Activated CD8-positive, alpha-beta memory T cell treated with anti-CD3 and anti-CD28 coated beads for 36 hours (primary cell): ENCODE measurements around the gene KCNT1. TPM values are rescaled to one million over a fixed set of nuclear protein-coding genes. Genes with fewer than 3 reads are reported as not detected.

Experiments
- CTCF ChIA-PET: fragments of 350-600 bp; sonication (Branson Sonifier 250); formaldehyde crosslinking; loops from one replicate; lab custom pipeline; 2021; ENCODE audit warnings: antibody characterized with exemption; lab: Charles Lee
- POLR2A ChIA-PET: fragments of 350-600 bp; sonication (Branson Sonifier 250); formaldehyde crosslinking; loops from one replicate; lab custom pipeline; 2021; ENCODE audit warnings: antibody characterized with exemption; lab: Charles Lee
- total RNA-seq, 2 experiments: library from RNA; stranded (reverse); gene quantifications; one replicate each; pipeline ENCODE4 v1.2.3, GENCODE V29; 2021

The KCNT1 gene
- total RNA-seq, 2 experiments from 2014 or later: not detected

DNA sequence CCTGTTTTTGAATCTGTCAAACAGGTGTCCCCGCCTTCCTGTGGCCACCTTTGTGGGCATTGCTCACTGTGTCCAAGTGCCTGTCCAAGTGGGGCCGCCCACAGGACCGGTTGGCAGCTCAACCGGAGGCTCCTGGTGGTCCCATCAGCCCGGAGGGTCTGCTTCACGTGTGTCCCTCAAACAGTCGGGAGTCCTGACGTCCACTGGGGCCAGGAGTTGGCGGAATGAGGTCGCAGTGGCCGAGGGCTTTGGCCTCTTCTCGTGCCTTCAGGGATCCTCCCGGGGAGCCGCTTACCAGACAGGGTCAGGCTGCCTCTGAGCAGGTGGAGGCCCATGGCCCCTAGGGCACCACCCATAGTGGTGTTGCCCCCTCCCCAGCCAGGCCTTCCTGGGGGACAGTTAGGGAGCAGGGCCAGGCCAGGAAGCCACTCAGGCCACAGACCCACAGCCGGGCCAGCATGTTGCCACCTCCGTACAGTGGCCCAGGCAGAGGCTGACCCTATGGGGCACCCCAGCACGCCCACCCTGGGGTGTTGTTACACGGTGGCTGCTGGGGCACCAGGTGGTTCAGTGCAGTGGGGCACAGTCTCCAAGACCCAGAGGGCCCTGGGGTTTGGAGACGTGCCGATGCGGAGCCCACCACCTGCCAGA is 69.5 kb downstream of the KCNT1 start:
- ChIA-PET POLR2A (no interaction called here), CTCF (no interaction called here)

DNA sequence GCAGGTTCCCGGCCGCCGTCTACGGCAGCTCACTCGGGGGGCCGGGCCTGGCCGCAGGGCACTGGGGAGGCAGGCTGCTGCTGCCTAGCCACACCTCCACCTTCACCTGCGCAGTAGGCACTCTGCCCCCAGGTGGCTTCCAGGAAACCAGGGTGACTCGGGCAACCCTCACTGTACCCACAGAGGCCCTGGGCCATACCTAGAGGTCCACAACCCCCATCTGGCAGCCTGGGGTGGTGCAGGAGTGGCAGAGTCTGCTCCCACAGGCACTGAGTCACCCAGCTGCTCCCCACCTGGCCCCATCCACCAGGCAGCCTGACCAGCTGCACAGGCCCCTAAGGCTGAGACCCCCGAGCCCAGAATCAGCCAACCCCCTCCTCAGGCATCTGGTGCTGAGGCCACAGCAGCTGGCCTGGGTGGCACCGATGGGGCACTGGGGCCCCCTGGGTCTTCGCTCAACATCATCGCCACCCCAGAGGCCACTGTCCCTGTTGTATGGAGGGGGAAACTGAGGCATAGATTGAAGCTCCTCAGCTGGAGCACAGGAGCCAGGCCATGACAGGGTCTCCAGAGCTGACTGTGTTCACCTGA is 70.2 kb downstream of the KCNT1 start:
- POLR2A ChIA-PET: no interaction called here

DNA sequence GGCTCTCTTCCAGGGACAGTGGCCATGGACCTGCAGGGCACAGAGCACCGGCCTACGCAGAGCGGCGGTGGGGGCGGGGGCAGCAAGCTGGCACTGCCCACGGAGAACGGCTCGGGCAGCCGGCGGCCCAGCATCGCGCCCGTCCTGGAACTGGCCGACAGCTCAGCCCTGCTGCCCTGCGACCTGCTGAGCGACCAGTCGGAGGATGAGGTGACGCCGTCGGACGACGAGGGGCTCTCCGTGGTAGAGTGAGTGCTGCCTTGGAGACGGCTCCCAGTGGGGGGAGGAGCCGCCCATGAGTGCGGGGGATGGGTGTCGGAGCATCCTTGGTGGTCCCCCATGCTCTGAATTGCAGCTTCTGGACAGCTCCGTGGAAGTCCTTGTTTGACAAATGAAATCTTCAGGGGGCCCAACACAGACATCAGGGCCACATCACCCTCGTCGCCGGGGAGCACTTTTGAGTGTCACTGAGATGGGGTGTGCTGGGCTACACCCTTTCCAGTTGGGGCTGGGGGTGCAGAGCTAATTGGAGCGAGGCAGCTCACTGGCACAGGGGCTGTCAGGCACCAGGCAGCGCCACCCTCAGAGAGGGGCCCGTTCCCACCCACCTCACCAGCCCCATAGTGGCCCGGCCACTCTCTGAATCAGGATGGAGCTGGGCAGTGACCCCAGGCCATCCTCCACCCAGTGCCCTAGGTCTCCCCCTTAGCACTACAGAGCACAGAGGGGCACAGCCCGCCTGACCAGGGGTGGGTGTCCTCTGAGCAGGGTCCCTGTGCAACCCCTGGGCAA is 70.9 kb downstream of the KCNT1 start:
- ChIA-PET CTCF (no interaction called here), POLR2A (no interaction called here)

More for the DNA sequence above, 70.2 kb downstream of the KCNT1 start:
- CTCF ChIA-PET: no interaction called here

DNA sequence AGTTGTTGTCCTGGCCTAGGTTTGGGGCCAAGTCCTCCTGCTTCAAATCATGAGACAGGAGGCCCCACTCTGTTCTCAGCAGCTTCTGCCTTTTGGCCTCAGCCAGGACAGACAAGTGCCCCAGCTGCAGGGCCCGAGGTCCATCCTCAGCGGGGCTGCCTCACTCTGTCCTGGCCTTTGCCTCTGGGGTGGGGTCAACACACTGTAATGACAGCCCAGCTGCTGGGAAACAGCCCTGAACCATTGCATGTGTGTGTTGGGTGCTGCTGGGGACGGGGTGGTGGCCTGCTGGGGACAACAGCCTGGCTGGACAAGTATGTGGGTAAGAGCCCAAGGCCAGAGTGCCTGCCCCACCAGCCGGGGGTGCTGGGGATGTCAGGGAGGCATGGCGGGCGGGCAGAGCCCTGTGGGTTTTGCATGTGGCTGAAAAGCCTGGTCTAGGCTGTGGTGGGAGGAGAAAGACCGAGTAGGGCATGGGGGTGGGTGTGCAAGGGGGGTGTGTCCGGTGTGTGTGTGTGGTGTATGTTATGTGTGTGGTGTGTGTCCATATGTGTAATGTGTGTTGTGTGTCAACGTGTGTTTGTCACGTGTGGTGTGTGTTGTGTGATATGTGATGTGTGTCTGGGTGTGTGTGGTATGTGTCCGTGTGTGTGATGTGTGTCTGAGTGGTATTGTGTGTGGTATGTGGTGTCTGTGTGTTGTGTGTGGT is 71.7 kb downstream of the KCNT1 start:
- ChIA-PET POLR2A (no interaction called here), CTCF (no interaction called here)

DNA sequence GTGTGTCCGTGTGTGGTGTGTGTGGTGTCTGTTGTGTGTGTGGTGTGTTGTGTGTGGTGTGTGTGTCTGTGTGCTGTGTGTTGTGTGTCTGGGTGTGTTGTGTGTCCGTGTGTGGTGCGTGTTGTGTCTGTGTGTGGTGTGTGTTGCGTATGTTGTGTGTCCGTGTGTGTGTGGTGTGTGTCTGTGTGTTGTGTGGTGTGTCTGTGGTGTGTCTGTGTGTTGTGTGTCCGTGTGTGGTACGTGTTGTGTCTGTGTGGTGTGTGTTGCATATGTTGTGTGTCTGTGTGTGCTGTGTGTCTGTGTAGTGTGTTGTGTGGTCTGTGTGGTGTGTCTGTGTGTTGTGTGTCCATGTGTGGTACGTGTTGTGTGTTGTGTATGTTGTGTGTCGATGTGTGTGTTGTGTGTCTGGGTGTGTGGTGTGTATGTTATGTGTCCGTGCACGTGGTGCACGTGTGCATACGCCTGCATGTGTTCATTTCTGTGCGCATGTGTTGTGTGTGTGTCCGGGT is 72.3 kb downstream of the KCNT1 start:
- ChIA-PET POLR2A (no interaction called here), CTCF (no interaction called here)

DNA sequence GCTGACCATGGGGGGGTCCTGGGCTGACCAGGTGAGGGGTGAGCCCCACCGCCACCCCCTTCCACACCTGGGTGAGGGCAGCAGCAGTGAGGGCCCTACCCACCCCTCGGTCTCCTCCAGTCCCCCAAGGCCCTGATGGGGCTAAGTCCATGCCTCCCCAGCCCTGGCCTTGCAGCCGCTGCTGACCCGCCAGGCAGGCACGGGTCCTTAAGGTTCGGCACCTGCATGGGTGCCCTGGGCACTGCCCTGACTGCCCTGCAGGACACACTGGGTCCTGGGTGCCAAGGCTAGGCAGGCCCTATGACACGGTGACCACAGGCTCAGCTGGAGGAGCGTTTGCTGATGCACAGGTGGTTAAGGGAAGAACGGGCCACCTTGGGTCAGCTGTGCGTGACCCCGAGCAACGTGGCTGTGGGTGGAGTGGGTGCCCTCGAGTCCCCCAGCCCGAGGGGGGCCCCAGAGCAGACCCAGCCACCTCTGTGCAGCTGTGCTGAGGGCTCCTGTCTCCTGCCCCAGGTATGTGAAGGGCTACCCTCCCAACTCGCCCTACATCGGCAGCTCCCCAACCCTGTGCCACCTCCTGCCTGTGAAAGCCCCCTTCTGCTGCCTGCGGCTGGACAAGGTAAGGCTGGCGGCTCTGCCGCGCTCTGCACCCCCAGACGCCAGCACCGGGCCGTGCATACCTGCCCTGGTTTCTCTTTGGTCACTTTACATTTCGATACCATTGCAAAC is 73.0 kb downstream of the KCNT1 start:
- POLR2A ChIA-PET: no interaction called here
- CTCF ChIA-PET: no interaction called here

DNA sequence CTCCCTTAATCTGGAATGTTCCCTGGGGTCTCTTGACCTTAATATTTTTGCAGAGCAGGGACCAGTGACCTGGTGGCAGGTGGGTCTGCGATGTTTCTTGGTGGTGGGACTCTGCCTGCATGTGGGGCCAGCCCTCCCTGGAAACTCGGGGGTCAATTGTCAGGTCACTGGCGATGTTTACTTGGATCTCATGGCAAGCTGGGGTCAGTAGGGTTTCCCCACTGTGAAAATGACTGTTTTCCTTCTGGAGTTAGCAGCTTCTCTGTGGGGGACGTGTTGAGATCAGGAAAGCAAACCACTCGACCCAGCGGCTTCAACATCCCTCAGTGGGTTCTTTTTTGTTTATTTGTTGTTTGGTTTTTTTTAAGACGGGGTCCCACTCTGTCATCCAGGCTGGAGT is 73.9 kb downstream of the KCNT1 start:
- CTCF ChIA-PET: no interaction called here
- POLR2A ChIA-PET: interaction anchor here (0.6 kb wide), 1 partner anchor 35 kb away, joined by 5 read pairs; no protein-coding TSS in a partner anchor

DNA sequence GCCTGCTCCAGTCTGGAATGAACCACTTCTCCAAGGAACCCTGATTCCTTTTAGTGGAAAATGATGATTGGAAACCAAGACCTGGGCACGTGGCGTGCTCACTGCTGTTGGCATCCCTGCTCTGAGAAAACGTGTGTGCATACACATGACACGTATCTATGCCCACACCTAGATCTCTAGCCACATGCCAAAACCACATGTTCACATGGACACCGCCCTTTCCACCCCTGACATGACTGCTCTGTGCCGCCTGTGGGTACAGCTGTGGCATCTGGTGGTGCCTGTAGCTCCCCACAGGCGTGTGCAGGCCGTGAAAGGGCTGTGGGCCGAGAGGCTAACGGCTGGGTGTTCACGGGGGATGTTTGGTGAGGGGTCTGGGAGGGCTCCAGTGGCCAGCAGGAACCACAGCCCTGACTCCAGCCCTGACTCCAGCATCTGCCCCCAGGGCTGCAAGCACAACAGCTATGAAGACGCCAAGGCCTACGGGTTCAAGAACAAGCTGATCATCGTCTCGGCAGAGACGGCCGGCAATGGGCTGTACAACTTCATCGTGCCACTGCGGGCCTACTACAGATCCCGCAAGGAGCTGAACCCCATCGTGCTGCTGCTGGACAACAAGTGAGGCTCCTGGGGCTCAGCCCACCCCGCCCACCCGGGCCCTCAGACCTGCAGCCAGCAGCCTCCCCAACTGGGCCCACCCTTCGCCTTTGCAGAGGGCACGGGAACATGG is 75.1 kb downstream of the KCNT1 start:
- CTCF ChIA-PET: interaction anchor here (1.2 kb wide), 1 partner anchor 21 kb away, joined by 3 read pairs; no protein-coding TSS in a partner anchor
- POLR2A ChIA-PET: no interaction called here

DNA sequence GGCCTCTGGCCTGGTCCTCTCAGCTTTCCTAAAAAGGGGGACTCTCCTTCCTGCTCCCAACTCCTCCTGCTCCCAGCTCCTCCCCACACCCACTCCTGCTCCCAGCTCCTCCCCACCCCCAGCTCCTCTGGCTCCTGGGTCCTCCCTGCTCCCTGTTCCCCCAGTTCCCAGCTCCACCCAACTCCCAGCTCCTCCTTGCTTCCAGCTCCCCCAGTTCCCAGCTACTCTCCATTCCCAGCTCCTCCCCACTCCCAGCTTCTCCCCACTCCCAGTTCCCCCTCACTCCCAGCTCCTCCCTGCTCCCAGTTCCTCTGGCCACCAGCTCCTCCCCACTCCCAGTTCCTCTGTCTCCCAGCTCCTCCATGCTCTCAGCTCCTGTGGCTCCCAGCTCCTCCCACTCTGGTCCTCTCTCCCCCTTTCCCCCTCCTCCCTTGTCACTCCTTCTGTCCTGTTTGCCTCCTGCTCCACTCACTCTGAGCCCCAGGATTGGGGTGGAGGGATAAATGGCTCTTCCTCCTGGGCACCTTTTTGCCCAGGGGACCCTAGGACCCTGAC is 75.7 kb downstream of the KCNT1 start:
- CTCF ChIA-PET: interaction anchor here (1.2 kb wide), 1 partner anchor 20 kb away, joined by 3 read pairs; no protein-coding TSS in a partner anchor
- POLR2A ChIA-PET: no interaction called here

DNA sequence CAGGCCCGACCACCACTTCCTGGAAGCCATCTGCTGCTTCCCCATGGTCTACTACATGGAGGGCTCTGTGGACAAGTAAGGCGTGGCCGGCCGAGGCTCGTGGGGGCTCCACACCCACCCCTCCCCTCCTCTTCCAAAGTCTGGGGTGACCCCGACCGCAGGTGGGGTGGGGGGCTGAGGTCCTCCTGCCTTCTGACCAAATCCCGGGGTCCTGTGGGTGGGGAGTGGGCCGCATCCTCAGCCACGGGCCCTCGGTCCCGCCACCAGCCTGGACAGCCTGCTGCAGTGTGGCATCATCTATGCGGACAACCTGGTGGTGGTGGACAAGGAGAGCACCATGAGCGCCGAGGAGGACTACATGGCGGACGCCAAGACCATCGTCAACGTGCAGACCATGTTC is 76.4 kb downstream of the KCNT1 start:
- CTCF ChIA-PET: no interaction called here
- POLR2A ChIA-PET: no interaction called here

DNA sequence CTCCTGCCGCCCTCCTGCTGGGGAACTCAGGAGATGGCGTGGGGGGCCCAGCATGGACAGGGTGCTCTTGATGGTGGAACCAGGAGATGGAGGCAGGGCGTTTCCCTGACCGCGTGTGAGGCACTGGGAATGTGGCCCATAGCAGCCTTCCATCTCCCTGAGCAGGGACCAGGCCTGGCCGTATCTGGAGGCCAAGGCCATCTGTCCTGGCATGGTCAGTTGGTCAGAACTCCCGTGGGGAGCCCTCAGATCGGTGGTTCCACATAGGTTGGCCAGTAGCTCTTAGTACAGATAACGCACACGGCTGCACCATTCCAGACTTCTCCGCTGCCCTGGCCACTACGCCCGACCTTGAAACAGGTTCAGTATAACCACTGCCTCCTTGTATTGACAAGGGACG is 77.6 kb downstream of the KCNT1 start:
- CTCF ChIA-PET: no interaction called here
- POLR2A ChIA-PET: no interaction called here

DNA sequence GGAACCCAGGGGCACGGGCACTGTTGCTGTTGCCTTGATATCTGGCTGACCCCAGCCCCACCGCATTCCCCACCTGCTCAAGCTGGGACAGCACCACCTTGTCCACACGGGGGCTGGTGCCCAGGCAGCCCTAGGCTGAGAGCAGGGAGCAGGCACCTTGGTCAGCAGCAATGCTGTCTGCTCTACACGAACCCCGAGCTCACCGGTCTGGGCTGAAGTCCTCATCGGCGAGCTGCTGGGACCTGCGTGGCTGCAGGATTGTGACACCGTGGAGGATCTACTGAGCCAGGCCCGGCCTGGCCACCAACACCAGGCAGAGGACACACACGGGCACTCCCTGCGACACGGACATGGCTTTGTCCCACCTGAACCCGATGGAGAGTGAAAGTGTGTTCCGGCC is 78.1 kb downstream of the KCNT1 start:
- POLR2A ChIA-PET: no interaction called here
- CTCF ChIA-PET: no interaction called here

DNA sequence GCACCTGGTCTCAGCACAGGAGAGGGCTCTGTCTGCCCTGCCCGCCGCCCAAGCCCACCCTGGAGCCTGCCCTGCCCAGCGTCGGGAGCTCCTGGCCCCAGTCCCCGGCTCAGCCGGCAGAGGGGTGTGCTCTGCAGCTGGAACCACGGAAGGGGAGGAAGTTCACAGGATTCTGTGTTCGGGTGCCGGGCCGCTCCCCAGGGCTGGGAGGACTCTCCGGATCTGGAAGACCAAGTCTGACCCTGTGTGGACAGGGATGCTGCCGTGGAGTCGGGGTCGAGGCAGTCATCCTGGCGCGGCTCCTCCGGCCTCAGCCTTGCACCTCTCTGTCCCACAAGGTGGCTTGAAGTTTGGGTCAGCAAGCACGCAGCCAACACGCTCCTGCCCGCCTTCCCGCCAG is 78.6 kb downstream of the KCNT1 start:
- ChIA-PET CTCF (no interaction called here), POLR2A (no interaction called here)

DNA sequence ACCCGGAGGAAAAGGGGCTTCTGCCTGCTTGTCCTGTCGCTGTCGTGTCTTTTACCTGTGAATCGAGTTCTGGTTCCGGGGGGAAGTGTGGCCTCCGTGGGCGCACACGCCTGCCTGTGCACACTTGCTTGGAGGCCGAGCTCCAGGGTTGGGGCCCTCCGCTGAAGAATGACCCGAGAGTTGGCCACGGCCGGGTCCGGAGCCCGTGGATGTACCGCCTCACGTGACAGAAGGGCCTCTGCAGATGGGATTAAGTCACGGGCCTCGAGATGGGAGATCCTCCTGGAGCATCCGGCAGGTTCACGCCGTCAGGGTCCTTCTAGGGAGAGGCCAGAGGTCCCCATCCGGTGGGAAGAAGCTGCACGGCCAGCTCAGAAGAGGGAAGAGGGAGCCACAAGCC is 81.0 kb downstream of the KCNT1 start:
- ChIA-PET POLR2A (no interaction called here), CTCF (no interaction called here)

DNA sequence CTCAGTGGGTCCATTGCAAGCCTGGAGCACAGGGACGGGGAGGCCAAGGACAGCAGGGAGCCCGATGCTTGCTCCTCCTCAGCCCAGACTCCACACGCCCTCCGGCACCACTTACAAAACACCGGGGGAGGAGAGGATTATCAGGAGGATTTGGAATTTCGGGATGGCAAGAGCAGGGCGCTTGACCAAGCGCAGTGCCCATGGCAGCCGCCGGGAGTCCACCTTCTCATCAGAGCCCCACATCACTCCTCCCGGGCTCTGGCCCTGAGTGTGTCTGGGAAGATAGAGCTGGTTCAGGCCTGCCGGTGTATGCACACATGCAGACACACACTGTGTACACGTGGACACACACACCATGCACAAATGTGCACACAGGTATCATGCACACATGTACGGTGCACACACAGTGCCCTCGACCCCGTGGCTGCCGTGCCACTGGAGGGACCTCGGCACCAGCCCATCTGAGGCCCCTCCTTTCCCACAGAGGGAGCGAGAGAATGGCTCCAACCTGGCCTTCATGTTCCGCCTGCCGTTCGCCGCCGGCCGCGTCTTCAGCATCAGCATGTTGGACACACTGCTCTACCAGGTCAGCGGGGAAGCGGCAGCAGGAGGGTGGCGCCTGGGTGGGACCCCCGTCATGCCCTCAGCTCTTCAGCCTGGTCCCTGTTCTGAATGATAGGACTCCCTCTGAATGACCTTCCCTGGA is 81.7 kb downstream of the KCNT1 start:
- POLR2A ChIA-PET: no interaction called here
- CTCF ChIA-PET: no interaction called here

DNA sequence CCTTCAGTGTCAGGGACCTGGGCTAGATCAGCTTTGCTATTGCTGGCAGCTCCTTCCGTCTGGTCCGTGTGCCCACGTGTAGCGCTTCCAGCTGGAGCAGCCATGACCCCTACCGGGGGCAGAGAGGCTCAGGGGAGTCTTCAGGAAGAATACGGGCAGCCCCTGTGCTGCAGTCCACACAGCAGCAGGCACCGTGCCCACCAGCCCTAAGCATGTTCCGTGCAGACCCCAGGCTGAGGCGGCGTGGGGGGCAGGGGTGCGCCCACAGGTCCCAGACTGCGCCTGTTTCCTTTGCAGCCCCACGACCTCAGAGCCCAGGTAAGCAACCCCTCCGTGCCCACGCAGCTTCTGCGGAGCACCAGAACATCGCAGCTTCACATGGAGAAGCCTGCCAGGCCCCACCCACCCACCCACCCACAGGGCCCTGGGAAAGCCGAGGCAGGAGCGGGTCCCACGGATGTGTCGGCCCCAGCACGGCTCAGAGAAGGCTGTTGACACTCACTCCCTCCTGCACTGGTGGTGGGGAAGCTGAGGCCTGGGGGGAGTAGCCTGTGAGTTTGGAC is 83.1 kb downstream of the KCNT1 start:
- ChIA-PET CTCF (no interaction called here), POLR2A (no interaction called here)

DNA sequence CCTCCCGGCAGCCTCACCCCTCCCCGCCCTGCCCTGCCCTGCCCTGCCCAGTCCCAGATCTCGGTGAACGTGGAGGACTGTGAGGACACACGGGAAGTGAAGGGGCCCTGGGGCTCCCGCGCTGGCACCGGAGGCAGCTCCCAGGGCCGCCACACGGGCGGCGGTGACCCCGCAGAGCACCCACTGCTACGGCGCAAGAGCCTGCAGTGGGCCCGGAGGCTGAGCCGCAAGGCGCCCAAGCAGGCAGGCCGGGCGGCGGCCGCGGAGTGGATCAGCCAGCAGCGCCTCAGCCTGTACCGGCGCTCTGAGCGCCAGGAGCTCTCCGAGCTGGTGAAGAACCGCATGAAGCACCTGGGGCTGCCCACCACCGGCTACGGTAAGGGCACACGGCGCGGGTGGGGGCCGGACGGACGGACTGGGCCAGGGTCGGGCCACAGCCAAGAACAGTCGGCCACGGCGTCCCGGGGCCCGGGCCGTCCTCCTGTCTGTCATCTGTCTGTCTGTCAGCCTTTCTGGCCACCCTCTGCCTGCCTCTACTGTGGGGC is 84.2 kb downstream of the KCNT1 start:
- ChIA-PET POLR2A (no interaction called here), CTCF (no interaction called here)
